IPS-NIHi11 (cell line): ENCODE results near the gene FSTL1.
"Not testable (repeated sequence)": the region's sequence is repeated elsewhere in the genome, so short reads cannot be mapped to it uniquely, and the experiment has no call there.

ENCODE experiments used
- DNase-seq: peaks from one replicate; pipeline ENCODE4 v3.0.0; 2012; ENCODE audit warnings: mixed read lengths, low spot score

The FSTL1 gene

GRCh38 chr3:120417272-120417911 lies 33.4 kb downstream of the FSTL1 start:
- peak; percentile 95 for DNase-seq

- peak; percentile 38 for DNase-seq
These were observed 33.9 kb downstream of the FSTL1 start for GRCh38 chr3:120416868-120417267.

- DNase-seq: no peak
These were observed 35.0 kb downstream of the FSTL1 start for GRCh38 chr3:120415756-120416155.

GRCh38 chr3:120410541-120410940 lies 40.3 kb downstream of the FSTL1 start:
- DNase-seq: no peak

- DNase-seq: no peak
These were observed 40.7 kb downstream of the FSTL1 start for GRCh38 chr3:120410116-120410515.

- DNase-seq: no peak
These were observed 43.1 kb downstream of the FSTL1 start for GRCh38 chr3:120407508-120408287.

GRCh38 chr3:120404876-120405275 lies 45.9 kb downstream of the FSTL1 start:
- DNase-seq: no peak

- no peak for DNase-seq
These were observed 48.5 kb downstream of the FSTL1 start for GRCh38 chr3:120402257-120402656.

GRCh38 chr3:120399372-120399771 lies 51.4 kb downstream of the FSTL1 start:
- no peak for DNase-seq

GRCh38 chr3:120396469-120396868 lies 54.3 kb downstream of the FSTL1 start:
- DNase-seq: no peak

- DNase-seq: no peak
These were observed 56.4 kb downstream of the FSTL1 start for GRCh38 chr3:120394347-120394746.

- no peak for DNase-seq
These were observed 57.0 kb downstream of the FSTL1 start for GRCh38 chr3:120393761-120394160.

- no peak for DNase-seq
These were observed 57.5 kb downstream of the FSTL1 start for GRCh38 chr3:120393243-120393642.

- no peak for DNase-seq
These were observed 67.8 kb downstream of the FSTL1 start for GRCh38 chr3:120382941-120383447.

- DNase-seq: no peak
These were observed 69.3 kb downstream of the FSTL1 start for GRCh38 chr3:120381503-120381902.

GRCh38 chr3:120377948-120378347 lies 72.8 kb downstream of the FSTL1 start:
- not testable (repeated sequence) for DNase-seq

- DNase-seq: no peak
These were observed 80.3 kb downstream of the FSTL1 start for GRCh38 chr3:120370463-120370862.

- DNase-seq: no peak
These were observed 81.7 kb downstream of the FSTL1 start for GRCh38 chr3:120369037-120369467.

GRCh38 chr3:120368172-120368571 lies 82.6 kb downstream of the FSTL1 start:
- DNase-seq: no peak

GRCh38 chr3:120364821-120365220 lies 86.0 kb downstream of the FSTL1 start:
- DNase-seq: no peak

GRCh38 chr3:120364101-120364500 lies 86.7 kb downstream of the FSTL1 start:
- DNase-seq: no peak

GRCh38 chr3:120357807-120358206 lies 93.0 kb downstream of the FSTL1 start:
- no peak for DNase-seq

GRCh38 chr3:120355486-120355885 lies 95.3 kb downstream of the FSTL1 start:
- DNase-seq: no peak
